RWPE1 (cell line): Measurements from ENCODE around the gene IQCF6.
"Not testable (repeated sequence)": the region's sequence is repeated elsewhere in the genome, so short reads cannot be mapped to it uniquely, and the experiment has no call there.

Source experiments
- CTCF ChIA-PET: fragments of 350-600 bp; sonication (Branson Sonifier 250); formaldehyde crosslinking; extraction: SDS; loops from one replicate; lab custom pipeline; 2021; lab: Yijun Ruan, JAX
- POLR2A ChIA-PET: fragments of 400-600 bp; formaldehyde crosslinking; extraction: SDS; loops from one replicate; lab custom pipeline; 2020; ENCODE audit warnings: antibody characterized with exemption; ENCODE audit not compliant: low non-redundant PET; lab: Yijun Ruan, JAX
- DNase-seq: peaks from one replicate; pipeline ENCODE4 v3.0.0; 2012; ENCODE audit warnings: low spot score
- H3K27ac ChIP-seq: fragments of 450-650 bp; 2 replicates; pipeline ENCODE4 v1.5.1; 2017
- CTCF ChIP-seq: fragments of 450-650 bp; conservative IDR thresholded peaks from 2 replicates; pipeline ENCODE4 v1.5.1; 2017; ENCODE audit warnings: low read depth, mild to moderate bottlenecking

Gene IQCF6

DNA sequence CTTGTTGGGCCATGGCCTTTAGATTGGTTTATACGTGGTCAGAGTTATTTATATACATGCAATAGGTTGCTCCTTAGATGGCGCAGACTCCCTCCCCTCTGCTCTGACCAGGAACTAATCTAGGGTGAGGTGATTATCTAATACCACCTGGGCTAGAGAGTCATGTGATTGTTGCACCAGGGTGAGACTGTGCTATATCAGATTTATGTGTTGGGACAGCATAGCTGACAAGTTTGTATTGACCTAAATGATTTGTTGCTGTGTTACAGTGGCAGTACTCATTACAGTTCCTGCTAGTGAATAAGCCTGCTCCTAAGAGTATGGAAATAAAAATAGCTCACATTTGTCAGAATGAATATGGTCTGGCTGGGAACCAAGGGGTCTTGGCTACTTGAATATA lies 7.2 kb upstream of the IQCF6 start:
- ChIA-PET CTCF (no interaction called here), POLR2A (no interaction called here)
- no peak overlapping the region for H3K27ac ChIP-seq
- DNase-seq: no peak
- no peak for TF ChIP-seq CTCF

GRCh38 chr3:51778554-51778953 lies 483 bp downstream of the IQCF6 start:
- ChIA-PET POLR2A (no interaction called here), CTCF (no interaction called here)
- no peak for TF ChIP-seq CTCF

GRCh38 chr3:51777985-51778384 lies 1.1 kb downstream of the IQCF6 start:
- no peak for TF ChIP-seq CTCF
- CTCF ChIA-PET: no interaction called here
- DNase-seq: no peak
- H3K27ac ChIP-seq: no peak overlapping the region
- POLR2A ChIA-PET: no interaction called here

More at GRCh38 chr3:51778554-51778953, 483 bp downstream of the IQCF6 start:
- H3K27ac ChIP-seq: no peak overlapping the region
- no peak for DNase-seq

DNA sequence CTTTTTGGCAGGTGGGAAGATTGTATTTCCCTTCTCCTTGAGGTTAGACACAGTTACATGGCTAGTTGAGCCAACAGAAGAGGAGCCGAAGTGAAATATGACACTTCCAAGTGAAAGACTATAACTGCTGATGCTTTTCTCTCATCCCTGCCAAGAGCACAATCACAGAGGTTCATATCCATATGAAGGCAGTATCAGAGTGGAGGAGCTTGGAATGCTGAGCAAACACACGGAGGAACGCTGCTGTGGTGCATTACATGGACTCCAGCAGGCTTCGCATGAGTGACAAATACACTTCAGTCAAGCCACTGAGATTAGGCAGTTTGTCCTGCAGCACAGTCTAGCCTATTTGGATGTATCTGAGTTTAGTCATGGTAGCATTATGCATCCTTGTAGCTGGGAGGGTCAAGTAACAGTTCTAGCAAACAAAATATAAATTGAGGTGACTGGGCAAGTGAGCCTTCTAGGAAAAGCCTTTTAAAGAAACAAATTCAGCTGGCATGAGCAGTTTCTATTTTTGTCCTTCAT lies 5.4 kb downstream of the IQCF6 start:
- TF ChIP-seq CTCF: no peak
- ChIA-PET CTCF (no interaction called here), POLR2A (no interaction called here)
- H3K27ac ChIP-seq: no peak overlapping the region
- DNase-seq: no peak

DNA sequence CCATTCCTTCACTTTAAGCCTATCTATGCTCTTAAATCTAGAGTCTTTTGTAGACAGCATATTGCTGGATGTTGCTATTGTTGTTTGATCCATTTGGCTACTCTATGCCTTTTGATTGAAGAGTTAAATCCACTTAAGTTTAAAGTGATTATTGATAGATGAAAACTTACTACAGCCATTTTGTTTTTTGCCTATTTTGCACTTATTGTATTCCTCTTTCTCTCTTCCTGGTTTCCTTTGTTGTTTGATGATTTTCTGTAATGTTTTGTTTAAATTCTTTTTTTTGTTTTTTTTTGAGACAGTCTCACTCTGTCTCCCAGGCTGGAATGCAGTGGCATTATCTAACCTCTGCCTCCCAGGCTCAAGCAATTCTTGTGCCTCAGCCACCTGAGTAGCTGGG lies 19.8 kb downstream of the IQCF6 start:
- no peak overlapping the region for H3K27ac ChIP-seq
- no peak for TF ChIP-seq CTCF
- DNase-seq: no peak
- ChIA-PET POLR2A (no interaction called here), CTCF (no interaction called here)

GRCh38 chr3:51753763-51754750 lies 25.0 kb downstream of the IQCF6 start:
- CTCF ChIA-PET: interaction anchor here (0.7 kb wide), 1 partner anchor 10 kb away, joined by 3 read pairs; no protein-coding TSS in a partner anchor
- POLR2A ChIA-PET, H3K27ac ChIP-seq, DNase-seq: not testable (repeated sequence)

- no peak for TF ChIP-seq CTCF
- ChIA-PET CTCF (no interaction called here), POLR2A (no interaction called here)
- H3K27ac ChIP-seq: no peak overlapping the region
- DNase-seq: no peak
These were observed 27.8 kb downstream of the IQCF6 start for GRCh38 chr3:51751287-51751686.
